ENCODE data around the gene LRRC56. TPM values are rescaled to one million over a fixed set of nuclear protein-coding genes. Genes with fewer than 3 reads are reported as not detected.

The LRRC56 gene
- total RNA-seq, 1 donor from 2014 or later: 1.4 TPM

DNA sequence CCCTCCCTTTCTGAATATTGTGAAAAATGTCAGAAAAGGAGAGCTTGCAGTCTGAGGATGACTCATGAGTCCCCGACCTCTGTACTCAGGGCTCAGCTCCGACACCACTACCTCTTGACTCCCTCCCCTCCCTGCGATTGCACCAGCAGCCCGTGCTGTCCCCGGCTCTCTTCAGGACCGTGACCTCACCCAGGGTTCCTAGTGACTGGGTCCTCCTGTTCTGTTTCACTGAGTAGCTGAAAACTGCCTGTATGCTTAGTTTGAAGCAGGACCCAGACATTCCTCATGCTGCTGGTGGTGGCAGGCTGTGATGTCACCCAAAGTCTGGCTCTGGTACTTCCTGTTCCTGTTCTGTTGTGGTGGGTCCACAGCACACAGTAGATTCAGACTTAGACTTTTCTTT is 50.7 kb downstream of the LRRC56 start:
- intact Hi-C loops (cut with micrococcal nuclease): loop anchor here (1.0 to 2.0 kb wide), 3 partner anchors 12 to 28 kb away; partner anchors contain the start of genes LMNTD2, PHRF1 and RASSF7

DNA sequence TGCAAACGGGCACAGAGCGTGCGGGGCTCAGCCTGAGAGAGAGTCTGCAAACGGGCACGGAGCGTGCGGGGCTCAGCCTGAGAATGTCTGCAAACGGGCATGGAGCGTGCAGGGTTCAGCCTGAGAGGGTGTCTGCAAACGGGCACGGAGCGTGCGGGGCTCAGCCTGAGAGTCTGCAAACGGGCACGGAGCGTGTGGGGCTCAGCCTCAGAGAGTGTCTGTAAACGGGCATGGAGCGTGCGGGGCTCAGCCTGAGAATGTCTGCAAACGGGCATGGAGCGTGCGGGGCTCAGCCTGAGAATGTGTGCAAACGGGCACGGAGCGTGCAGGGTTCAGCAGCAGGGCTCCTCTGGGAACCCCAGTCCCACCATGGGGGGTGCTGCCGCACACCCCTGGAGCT is 52.5 kb downstream of the LRRC56 start:
- intact Hi-C loops (cut with micrococcal nuclease): loop anchor here (2.0 kb wide), 1 partner anchor 29 kb away; the partner anchor contains the start of genes LMNTD2 and RASSF7

- intact Hi-C loops (cut with micrococcal nuclease): no loop called here
Observed at GRCh38 chr11:590997-591396, 53.7 kb downstream of the LRRC56 start.

GRCh38 chr11:592501-592900 is 55.2 kb downstream of the LRRC56 start:
- intact Hi-C loops (cut with micrococcal nuclease): no loop called here

GRCh38 chr11:592918-593317 is 55.6 kb downstream of the LRRC56 start:
- intact Hi-C loops (cut with micrococcal nuclease): no loop called here

GRCh38 chr11:593347-593746 is 56.0 kb downstream of the LRRC56 start:
- intact Hi-C loops (cut with micrococcal nuclease): no loop called here

GRCh38 chr11:595400-595799 is 58.1 kb downstream of the LRRC56 start:
- intact Hi-C loops (cut with micrococcal nuclease): no loop called here

DNA sequence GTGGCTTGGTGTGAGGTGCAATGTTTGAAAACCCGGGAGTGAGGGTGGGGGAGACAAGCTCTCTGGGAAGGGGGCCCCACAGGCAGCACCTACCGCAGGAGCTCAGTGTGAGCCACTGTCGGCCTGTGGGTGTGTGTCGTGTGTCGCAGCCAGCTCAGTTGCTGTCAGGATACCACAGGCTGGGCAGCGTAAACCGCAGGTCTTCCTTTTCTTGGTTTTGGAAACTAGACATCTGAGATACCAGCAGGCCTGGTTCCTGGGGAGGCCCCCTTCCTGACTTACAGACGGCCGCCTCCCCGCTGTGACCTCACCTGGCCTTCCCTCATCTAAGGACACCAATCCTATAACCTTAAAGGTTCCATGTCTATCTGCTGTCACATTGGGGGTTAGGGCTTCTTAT is 59.0 kb downstream of the LRRC56 start:
- intact Hi-C loops (cut with micrococcal nuclease): no loop called here

DNA sequence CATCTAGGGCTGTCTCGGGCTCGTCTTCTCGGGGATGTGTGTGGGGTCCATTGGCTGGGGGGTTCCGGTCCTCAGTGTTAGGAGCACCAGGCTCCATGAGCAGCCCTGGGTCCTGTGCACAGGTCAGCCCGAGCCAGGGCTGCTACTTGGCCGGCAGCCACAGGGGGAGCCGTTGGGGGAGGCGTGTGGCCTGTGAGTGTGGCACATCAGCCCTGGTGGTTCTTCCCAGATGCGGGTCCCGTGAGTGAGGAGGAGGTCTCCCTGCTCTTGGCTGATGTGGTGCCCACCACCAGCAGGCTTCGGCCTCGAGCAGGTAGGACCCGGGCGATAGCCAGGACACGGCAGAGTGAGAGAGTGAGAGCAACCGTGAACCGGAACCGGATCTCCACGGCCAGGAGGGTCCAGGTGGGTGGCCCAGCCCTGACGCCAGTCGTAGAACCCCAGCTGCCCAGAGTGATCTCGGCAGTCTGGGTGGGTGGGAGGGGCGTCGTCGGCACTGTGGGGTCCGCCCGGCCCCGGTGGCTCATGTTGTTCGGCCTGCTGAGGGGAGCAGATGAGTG is 59.9 kb downstream of the LRRC56 start:
- intact Hi-C loops (cut with micrococcal nuclease): no loop called here

GRCh38 chr11:598005-598680 is 60.8 kb downstream of the LRRC56 start:
- intact Hi-C loops (cut with micrococcal nuclease): no loop called here

DNA sequence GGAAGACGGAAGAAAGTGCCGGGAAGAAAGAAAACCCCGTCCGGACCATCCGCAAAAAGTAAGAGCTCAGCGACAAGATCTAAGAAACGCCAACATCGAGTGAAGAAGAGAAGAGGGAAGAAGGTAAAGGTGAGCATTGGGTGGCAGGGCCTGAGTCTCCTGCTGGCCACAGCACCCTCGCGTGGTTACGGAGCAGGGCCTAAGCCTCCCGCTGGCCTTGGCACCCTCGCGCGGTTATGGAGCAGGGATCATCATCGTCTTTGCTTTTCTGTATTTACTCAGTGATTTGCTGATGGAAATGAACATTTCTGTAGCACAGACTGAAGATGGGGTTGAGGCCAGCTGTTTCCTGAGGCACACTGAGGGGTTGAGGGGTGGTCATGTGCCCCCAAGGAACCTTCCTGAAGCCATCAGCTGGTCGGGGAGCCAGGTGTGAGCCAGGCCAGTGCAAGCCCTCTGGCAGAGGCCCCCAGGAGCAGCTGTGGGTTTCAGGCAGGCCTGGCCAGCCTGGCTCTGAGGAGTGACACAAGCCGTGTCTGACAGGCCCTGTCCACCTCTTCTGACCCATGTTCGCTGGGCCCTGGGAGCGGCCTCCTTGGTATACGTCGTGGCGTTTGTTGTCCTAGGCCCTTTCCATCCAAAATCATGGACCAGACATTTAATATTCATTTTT is 64.4 kb downstream of the LRRC56 start:
- intact Hi-C loops (cut with micrococcal nuclease): no loop called here

DNA sequence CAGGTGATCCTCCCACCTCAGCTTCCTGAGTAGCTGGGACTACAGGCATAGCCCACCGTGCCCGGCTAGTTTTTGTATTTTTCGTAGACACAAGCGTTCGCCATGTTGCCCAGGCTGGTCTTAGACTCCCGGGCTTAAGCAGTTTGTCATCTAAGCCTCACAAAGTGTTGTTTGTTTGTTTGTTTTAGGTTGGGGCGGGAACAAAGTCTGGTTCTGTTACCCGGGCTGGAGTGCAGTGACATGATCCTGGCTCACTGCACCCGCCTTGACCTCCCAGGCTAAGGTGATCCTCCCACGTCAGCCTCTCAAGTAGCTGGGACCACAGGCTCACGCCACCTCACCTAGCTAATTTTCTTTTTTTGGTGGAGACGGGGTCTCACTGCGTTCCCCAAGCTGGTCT is 65.8 kb downstream of the LRRC56 start:
- intact Hi-C loops (cut with micrococcal nuclease): no loop called here

Other genes with a start within 250 kb of the LRRC56 start
- gene PGGHG, start 248.4 kb upstream of the LRRC56 start, total RNA-seq: 235 and 236 TPM in 2 replicates
- not detected in 2 replicates for gene IFITM5, start 238.0 kb upstream of the LRRC56 start, total RNA-seq
- gene IFITM2, start 229.7 kb upstream of the LRRC56 start, total RNA-seq: 1,271 and 1,339 TPM in 2 replicates
- gene IFITM1, start 223.5 kb upstream of the LRRC56 start, total RNA-seq: 661 and 691 TPM in 2 replicates
- gene IFITM3, start 216.7 kb upstream of the LRRC56 start, total RNA-seq: 7.3 and 9.1 TPM in 2 replicates
- 0.91 and 1.9 TPM in 2 replicates for gene B4GALNT4, start 168.0 kb upstream of the LRRC56 start, total RNA-seq
- not detected in 2 replicates for gene PKP3, start 143.3 kb upstream of the LRRC56 start, total RNA-seq
- gene SIGIRR, start 122.5 kb upstream of the LRRC56 start, total RNA-seq: 168 and 175 TPM in 2 replicates
- 77.6 and 84.4 TPM in 2 replicates for gene ANO9, start 95.5 kb upstream of the LRRC56 start, total RNA-seq
- gene PTDSS2, start 87.2 kb upstream of the LRRC56 start, total RNA-seq: 24.9 and 30.8 TPM in 2 replicates
- gene RNH1, start 30.3 kb upstream of the LRRC56 start, total RNA-seq: 89.8 and 97.3 TPM in 2 replicates
- gene HRAS, start 2.0 kb upstream of the LRRC56 start, total RNA-seq: 57.0 and 59.3 TPM in 2 replicates
- gene LMNTD2, start 23.2 kb downstream of the LRRC56 start, total RNA-seq: 1.1 and 1.7 TPM in 2 replicates
- 22.4 and 23.8 TPM in 2 replicates for gene RASSF7, start 23.4 kb downstream of the LRRC56 start, total RNA-seq
- gene PHRF1, start 38.9 kb downstream of the LRRC56 start, total RNA-seq: 51.2 and 51.9 TPM in 2 replicates
- 130 and 133 TPM in 2 replicates for gene IRF7, start 78.4 kb downstream of the LRRC56 start, total RNA-seq
- gene CDHR5, start 87.4 kb downstream of the LRRC56 start, total RNA-seq: not detected in 2 replicates
- gene SCT, start 89.7 kb downstream of the LRRC56 start, total RNA-seq: not detected in 2 replicates
- gene DRD4, start 99.7 kb downstream of the LRRC56 start, total RNA-seq: 0.34 and 0.44 TPM in 2 replicates
- gene DEAF1, start 157.7 kb downstream of the LRRC56 start, total RNA-seq: 46.7 and 51.9 TPM in 2 replicates
- 27.1 and 27.8 TPM in 2 replicates for gene TMEM80, start 158.3 kb downstream of the LRRC56 start, total RNA-seq
- 11.9 and 12.9 TPM in 2 replicates for gene EPS8L2, start 168.7 kb downstream of the LRRC56 start, total RNA-seq
- 259 and 274 TPM in 2 replicates for gene TALDO1, start 209.9 kb downstream of the LRRC56 start, total RNA-seq
- gene GATD1, start 240.0 kb downstream of the LRRC56 start, total RNA-seq: 51.3 and 59.0 TPM in 2 replicates

All from T-helper 1 cell treated with Interleukin-12 subunit alpha and Interleukin-12 subunit beta and Interleukin-4 antibody, amounts not matched to agents 30 ng/mL and 1 ng/mL, for 36 hours (primary cell).